OCI-LY3 (cell line): ENCODE data around the gene NRM.

Experiments
- CTCF ChIP-seq: fragments of 200-600, 300-600 bp; sonication (generic); IDR thresholded peaks from 2 replicates; pipeline ENCODE4 v1.5.1; 2014; ENCODE audit warnings: antibody characterized with exemption, low read length, low read depth
- EZH2phosphoT487 ChIP-seq: fragments of 200-600 bp; shearing (Covaris generic); IDR thresholded peaks from 2 replicates; pipeline ENCODE4 v1.6.1; 2018; ENCODE audit warnings: antibody characterized with exemption, mixed run types, low read depth

DNA sequence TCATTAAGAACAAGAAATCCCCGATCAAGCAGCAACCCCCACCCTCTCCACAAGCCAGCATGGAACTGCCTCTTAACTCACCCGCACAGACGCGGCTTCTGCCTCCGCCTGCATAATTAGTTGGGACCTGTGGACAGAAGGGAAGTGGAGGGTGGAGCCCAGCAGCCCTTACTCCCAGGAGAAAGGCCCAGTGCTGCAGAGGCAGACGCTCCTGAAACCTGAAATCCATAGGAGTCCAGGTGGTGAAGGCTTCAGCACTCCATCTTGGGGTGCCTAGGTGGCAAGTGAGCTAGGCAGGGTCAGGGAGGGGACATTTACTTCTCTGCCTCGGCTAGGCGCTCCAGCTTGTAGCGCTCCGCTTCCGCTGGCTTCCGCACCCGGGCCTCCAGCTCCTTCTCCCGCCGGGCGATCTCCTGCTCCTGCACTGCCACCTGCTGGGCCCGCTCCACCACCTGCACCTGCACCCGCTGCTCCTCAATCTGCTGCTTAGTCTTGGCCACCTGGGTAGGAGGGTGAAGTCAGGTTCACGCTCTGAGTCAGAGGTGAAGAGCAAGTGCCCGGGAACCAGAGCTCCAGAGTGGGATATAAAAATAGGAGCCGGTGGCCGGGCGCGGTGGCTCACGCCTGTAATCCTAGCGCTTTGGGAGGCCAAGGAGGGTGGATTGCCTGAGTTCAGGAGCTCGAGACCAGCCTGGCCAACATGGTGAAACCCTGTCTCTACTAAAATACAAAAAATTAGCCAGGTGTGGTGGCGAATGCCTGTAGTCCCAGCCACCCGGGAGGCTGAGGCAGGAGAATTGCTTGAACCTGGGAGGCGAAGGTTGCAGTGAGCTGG lies 40.0 kb upstream of the NRM start:
- TF ChIP-seq CTCF: peak; percentile 64
- TF ChIP-seq EZH2phosphoT487: no peak
